ENCODE measurements around the gene UBB.
A peak's percentile ranks its signal among the peaks of the same experiment; 100 is the strongest.

UBB gene

GRCh38 chr17:16353317-16354174 is 27.3 kb upstream of the UBB start, which contains the start of gene CENPV:
CENPV (minus strand) TSS chr17:16353469; CDS start chr17:16353436, 33 bp downstream.
- Histone ChIP-seq H2AFZ (ENCODE audit: low read length) (peak within 1 kb of the TSS; percentile 89), H3K9me3 (ENCODE audit: insufficient read depth, low read depth, low read length) (no peaks in the 10 kb centered on the region), H3K4me2 (ENCODE audit: low read depth, low read length, poor library complexity, severe bottlenecking) (peak within 1 kb of the TSS; percentile 90), H3K36me3 (ENCODE audit: insufficient read depth, low read length) (peaks cover 8% of the 10 kb centered on the region), H4K20me1 (ENCODE audit: insufficient read depth, low read length, poor library complexity, severe bottlenecking) (peaks cover 28% of the 10 kb centered on the region), H3K79me2 (ENCODE audit: insufficient read depth, low read length) (peaks cover 45% of the 10 kb centered on the region), H3K9me2 (replicated peaks; ENCODE audit: low read depth, low read length) (no peaks in the 10 kb centered on the region), H3K27me3 (ENCODE audit: insufficient read depth, low read length, poor library complexity, severe bottlenecking) (no peaks in the 10 kb centered on the region), H3K4me1 (ENCODE audit: insufficient read depth, low read length, poor library complexity, severe bottlenecking) (peaks cover 23% of the 10 kb centered on the region), H3K4me3 (ENCODE audit: low read length, poor library complexity, severe bottlenecking) (peak within 1 kb of the TSS; percentile 84), H3K9ac (ENCODE audit: low read depth, low read length, poor library complexity, severe bottlenecking) (peak within 1 kb of the TSS; percentile 80), H3F3A (ENCODE audit: low read depth) (no peaks in the 10 kb centered on the region)
- TF ChIP-seq, protein P1, sequence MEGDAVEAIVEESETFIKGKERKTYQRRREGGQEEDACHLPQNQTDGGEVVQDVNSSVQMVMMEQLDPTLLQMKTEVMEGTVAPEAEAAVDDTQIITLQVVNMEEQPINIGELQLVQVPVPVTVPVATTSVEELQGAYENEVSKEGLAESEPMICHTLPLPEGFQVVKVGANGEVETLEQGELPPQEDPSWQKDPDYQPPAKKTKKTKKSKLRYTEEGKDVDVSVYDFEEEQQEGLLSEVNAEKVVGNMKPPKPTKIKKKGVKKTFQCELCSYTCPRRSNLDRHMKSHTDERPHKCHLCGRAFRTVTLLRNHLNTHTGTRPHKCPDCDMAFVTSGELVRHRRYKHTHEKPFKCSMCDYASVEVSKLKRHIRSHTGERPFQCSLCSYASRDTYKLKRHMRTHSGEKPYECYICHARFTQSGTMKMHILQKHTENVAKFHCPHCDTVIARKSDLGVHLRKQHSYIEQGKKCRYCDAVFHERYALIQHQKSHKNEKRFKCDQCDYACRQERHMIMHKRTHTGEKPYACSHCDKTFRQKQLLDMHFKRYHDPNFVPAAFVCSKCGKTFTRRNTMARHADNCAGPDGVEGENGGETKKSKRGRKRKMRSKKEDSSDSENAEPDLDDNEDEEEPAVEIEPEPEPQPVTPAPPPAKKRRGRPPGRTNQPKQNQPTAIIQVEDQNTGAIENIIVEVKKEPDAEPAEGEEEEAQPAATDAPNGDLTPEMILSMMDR (conservative IDR thresholded peaks at IDR 0.05; ENCODE audit: low read length) = no peak; the same call in 1 of the 2 replicates
- no peak for TF ChIP-seq EZH2phosphoT487 (IDR thresholded peaks at IDR 0.05; ENCODE audit: borderline replicate concordance)

- H3K27me3 ChIP-seq (ENCODE audit: insufficient read depth, low read length, poor library complexity, severe bottlenecking) = no peaks in the 10 kb centered on the region
- no peaks in the 10 kb centered on the region for H3K36me3 ChIP-seq (ENCODE audit: insufficient read depth, low read length)
- H3K79me2 ChIP-seq (ENCODE audit: insufficient read depth, low read length) = peaks cover 35% of the 10 kb centered on the region
- H3K9me3 ChIP-seq (ENCODE audit: insufficient read depth, low read depth, low read length) = no peaks in the 10 kb centered on the region
- no peak overlapping the region for H3K9ac ChIP-seq (ENCODE audit: low read depth, low read length, poor library complexity, severe bottlenecking)
- no peaks in the 10 kb centered on the region for H3K9me2 ChIP-seq (replicated peaks; ENCODE audit: low read depth, low read length)
- H3K4me3 ChIP-seq (ENCODE audit: low read length, poor library complexity, severe bottlenecking) = no peak overlapping the region
- H3K4me2 ChIP-seq (ENCODE audit: low read depth, low read length, poor library complexity, severe bottlenecking) = no peak overlapping the region
- H3K4me1 ChIP-seq (ENCODE audit: insufficient read depth, low read length, poor library complexity, severe bottlenecking) = peaks cover 21% of the 10 kb centered on the region
- no peaks in the 10 kb centered on the region for H3F3A ChIP-seq (ENCODE audit: low read depth)
- H4K20me1 ChIP-seq (ENCODE audit: insufficient read depth, low read length, poor library complexity, severe bottlenecking) = peaks cover 26% of the 10 kb centered on the region
- TF ChIP-seq, protein P1 (conservative IDR thresholded peaks at IDR 0.05; ENCODE audit: low read length) = no peak
- TF ChIP-seq EZH2phosphoT487 (IDR thresholded peaks at IDR 0.05; ENCODE audit: borderline replicate concordance) = no peak
- H2AFZ ChIP-seq (ENCODE audit: low read length) = no peak overlapping the region
These were observed 26.3 kb upstream of the UBB start for GRCh38 chr17:16354585-16354984.

DNA sequence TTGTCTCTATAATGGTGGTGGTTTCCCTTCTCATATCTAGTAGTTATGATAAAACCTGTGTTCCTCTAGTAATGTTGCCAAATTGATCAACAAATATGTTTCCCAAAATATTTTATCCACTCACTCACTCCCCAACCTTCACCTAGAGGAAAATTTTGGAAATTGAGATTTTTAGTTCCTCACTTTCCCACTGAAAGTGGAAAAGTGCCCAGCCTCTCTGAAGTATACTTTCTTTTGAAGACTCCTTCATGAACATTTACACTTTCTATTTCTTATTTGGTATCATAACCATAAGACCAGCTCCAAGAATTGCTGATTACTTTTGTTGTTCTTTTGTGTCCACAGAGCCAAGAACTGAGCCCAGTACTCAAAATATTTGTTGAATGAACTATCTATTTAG is 22.5 kb upstream of the UBB start:
- H3K4me1 ChIP-seq (ENCODE audit: insufficient read depth, low read length, poor library complexity, severe bottlenecking) = no peaks in the 10 kb centered on the region
- no peak for TF ChIP-seq EZH2phosphoT487 (IDR thresholded peaks at IDR 0.05; ENCODE audit: borderline replicate concordance)
- TF ChIP-seq, protein P1 (conservative IDR thresholded peaks at IDR 0.05; ENCODE audit: low read length) = no peak
- H2AFZ ChIP-seq (ENCODE audit: low read length) = no peak overlapping the region
- no peak overlapping the region for H3K4me3 ChIP-seq (ENCODE audit: low read length, poor library complexity, severe bottlenecking)
- H4K20me1 ChIP-seq (ENCODE audit: insufficient read depth, low read length, poor library complexity, severe bottlenecking) = no peaks in the 10 kb centered on the region
- no peak overlapping the region for H3K4me2 ChIP-seq (ENCODE audit: low read depth, low read length, poor library complexity, severe bottlenecking)
- H3K9me3 ChIP-seq (ENCODE audit: insufficient read depth, low read depth, low read length) = no peaks in the 10 kb centered on the region
- no peaks in the 10 kb centered on the region for H3K79me2 ChIP-seq (ENCODE audit: insufficient read depth, low read length)
- no peaks in the 10 kb centered on the region for H3F3A ChIP-seq (ENCODE audit: low read depth)
- H3K27me3 ChIP-seq (ENCODE audit: insufficient read depth, low read length, poor library complexity, severe bottlenecking) = no peaks in the 10 kb centered on the region
- no peak overlapping the region for H3K9ac ChIP-seq (ENCODE audit: low read depth, low read length, poor library complexity, severe bottlenecking)
- H3K9me2 ChIP-seq (replicated peaks; ENCODE audit: low read depth, low read length) = no peaks in the 10 kb centered on the region
- H3K36me3 ChIP-seq (ENCODE audit: insufficient read depth, low read length) = no peaks in the 10 kb centered on the region
